Natural killer cell (primary cell): ENCODE data around the gene ABHD6. TPM values are rescaled to one million over a fixed set of nuclear protein-coding genes. Genes with fewer than 3 reads are reported as not detected.

Source experiments
- ATAC-seq, 3 donors: fragments of 150-1000 bp in 2 of 3; fragments of 200-7000 bp in 1 of 3; cut with Tn5 transposase; 1 replicate in 1 of 3; 2 replicates in 2 of 3; pipeline ENCODE4 v1.10.0; 2021; ENCODE audit warnings: mild to moderate bottlenecking in 2 of 3, moderate library complexity in 2 of 3
- DNase-seq, 2 donors: peaks; one replicate each; pipeline versions ENCODE4 v3.0.0 to v3.0.0-alpha.2; 2013 to 2021; ENCODE audit warnings: mixed read lengths in 1 of 2
- H3K27ac ChIP-seq: one replicate; pipeline ENCODE4 v1.5.1; 2013; ENCODE audit warnings: mild to moderate bottlenecking, low read length
- H3K27me3 ChIP-seq: one replicate; pipeline ENCODE4 v1.6.1; 2013; ENCODE audit warnings: low read length; ENCODE audit not compliant: control insufficient read depth, insufficient read depth
- H3K36me3 ChIP-seq: one replicate; pipeline ENCODE4 v1.6.1; 2013; ENCODE audit warnings: low read length; ENCODE audit not compliant: control insufficient read depth, insufficient read depth
- H3K4me1 ChIP-seq: one replicate; pipeline ENCODE4 v1.6.1; 2013; ENCODE audit warnings: low read length; ENCODE audit not compliant: control insufficient read depth, insufficient read depth
- H3K4me3 ChIP-seq: one replicate; pipeline ENCODE4 v1.5.1; 2013; ENCODE audit warnings: low read length
- H3K9me3 ChIP-seq: one replicate; pipeline ENCODE4 v1.6.1; 2013; ENCODE audit warnings: low read length; ENCODE audit not compliant: control insufficient read depth, insufficient read depth
- H3K27ac Mint-ChIP-seq, 2 donors: one replicate each; pipeline ENCODE4 v1.8.0; 2022; ENCODE audit warnings: mild to moderate bottlenecking in 2 of 2, mixed read lengths in 2 of 2, moderate library complexity in 1 of 2
- H3K27me3 Mint-ChIP-seq, 2 donors: one replicate each; pipeline ENCODE4 v1.8.0; 2022; ENCODE audit warnings: low read depth in 2 of 2, mixed read lengths in 2 of 2
- H3K36me3 Mint-ChIP-seq: one replicate; pipeline ENCODE4 v1.8.0; 2022; ENCODE audit warnings: mixed read lengths
- H3K4me1 Mint-ChIP-seq, 2 donors: one replicate each; pipeline ENCODE4 v1.8.0; 2022; ENCODE audit warnings: mixed read lengths in 2 of 2
- H3K4me3 Mint-ChIP-seq: one replicate; pipeline ENCODE4 v1.8.0; 2022; ENCODE audit warnings: mild to moderate bottlenecking, moderate library complexity, mixed read lengths
- H3K9me3 Mint-ChIP-seq, 2 donors: one replicate each; pipeline ENCODE4 v1.8.0; 2022; ENCODE audit warnings: mixed read lengths in 2 of 2
- WGBS: methylation state at CpG from one replicate; pipeline ENCODE4 v1.1.7; 2013; ENCODE audit warnings: missing lambda C conversion rate; ENCODE audit not compliant: insufficient coverage; 5-methylcytosine and 5-hydroxymethylcytosine counted together
- intact Hi-C: fragments of 100-400 bp; cut with micrococcal nuclease; formaldehyde crosslinking; loops from one replicate; pipeline ENCODE4 v1.14.2; 2022
- total RNA-seq, 4 donors: library from RNA; stranded (reverse); fragments of 120-200 nt in 1 of 4; gene quantifications; one replicate each; pipeline versions ENCODE4 v1.2.3 to v1.2.4, GENCODE V29; 2013 to 2022
- TF ChIP-seq, protein P1 (sequence below): fragments of 200-600 bp; IDR thresholded peaks from one replicate; pipeline ENCODE4 v1.8.0; 2022; ENCODE audit warnings: antibody characterized with exemption

Gene ABHD6
- total RNA-seq, 3 donors from 2014 or later (not counting 1 experiment from before 2014, with no cell fraction given): 5.0 to 10.6 (median 9.3) TPM

DNA sequence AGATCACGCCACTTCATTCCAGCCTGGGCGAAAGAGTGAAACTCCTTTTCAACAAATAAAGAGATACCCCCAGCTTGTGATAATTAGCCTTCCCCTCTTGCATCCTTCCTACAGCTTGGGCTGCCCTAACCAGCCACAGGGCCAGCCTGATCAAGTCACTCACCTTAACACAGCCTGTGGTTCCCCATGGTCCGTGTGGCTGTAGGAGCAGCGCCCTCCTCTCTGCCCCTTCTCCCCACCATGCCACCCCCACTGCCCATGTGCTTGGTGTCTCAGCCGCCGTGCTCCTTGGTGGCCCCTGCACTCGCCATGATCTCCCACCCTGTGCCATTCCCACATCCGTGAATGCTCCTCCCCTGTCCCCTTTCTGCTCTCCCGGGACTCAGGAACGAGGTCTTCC lies 55.3 kb downstream of the ABHD6 start:
- no peak overlapping the region for H3K27ac Mint-ChIP-seq
- peaks cover 2 to 5% of the 10 kb centered on the region in 2 donors for H3K9me3 Mint-ChIP-seq
- TF ChIP-seq, protein P1, sequence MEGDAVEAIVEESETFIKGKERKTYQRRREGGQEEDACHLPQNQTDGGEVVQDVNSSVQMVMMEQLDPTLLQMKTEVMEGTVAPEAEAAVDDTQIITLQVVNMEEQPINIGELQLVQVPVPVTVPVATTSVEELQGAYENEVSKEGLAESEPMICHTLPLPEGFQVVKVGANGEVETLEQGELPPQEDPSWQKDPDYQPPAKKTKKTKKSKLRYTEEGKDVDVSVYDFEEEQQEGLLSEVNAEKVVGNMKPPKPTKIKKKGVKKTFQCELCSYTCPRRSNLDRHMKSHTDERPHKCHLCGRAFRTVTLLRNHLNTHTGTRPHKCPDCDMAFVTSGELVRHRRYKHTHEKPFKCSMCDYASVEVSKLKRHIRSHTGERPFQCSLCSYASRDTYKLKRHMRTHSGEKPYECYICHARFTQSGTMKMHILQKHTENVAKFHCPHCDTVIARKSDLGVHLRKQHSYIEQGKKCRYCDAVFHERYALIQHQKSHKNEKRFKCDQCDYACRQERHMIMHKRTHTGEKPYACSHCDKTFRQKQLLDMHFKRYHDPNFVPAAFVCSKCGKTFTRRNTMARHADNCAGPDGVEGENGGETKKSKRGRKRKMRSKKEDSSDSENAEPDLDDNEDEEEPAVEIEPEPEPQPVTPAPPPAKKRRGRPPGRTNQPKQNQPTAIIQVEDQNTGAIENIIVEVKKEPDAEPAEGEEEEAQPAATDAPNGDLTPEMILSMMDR: no peak
- H3K27me3 Mint-ChIP-seq: no peaks in the 10 kb centered on the region
- no peak overlapping the region for H3K4me3 Mint-ChIP-seq
- Histone ChIP-seq H3K4me1 (no peaks in the 10 kb centered on the region), H3K27me3 (no peaks in the 10 kb centered on the region), H3K36me3 (no peaks in the 10 kb centered on the region), H3K4me3 (no peak overlapping the region), H3K9me3 (no peaks in the 10 kb centered on the region), H3K27ac (no peak overlapping the region)
- H3K36me3 Mint-ChIP-seq: no peaks in the 10 kb centered on the region
- no peaks in the 10 kb centered on the region for H3K4me1 Mint-ChIP-seq
- DNase-seq (no peak), ATAC-seq (no peak)
- intact Hi-C loops: no loop called here
- 95% methylated on average over 10 of the region's 10 CpGs for WGBS

DNA sequence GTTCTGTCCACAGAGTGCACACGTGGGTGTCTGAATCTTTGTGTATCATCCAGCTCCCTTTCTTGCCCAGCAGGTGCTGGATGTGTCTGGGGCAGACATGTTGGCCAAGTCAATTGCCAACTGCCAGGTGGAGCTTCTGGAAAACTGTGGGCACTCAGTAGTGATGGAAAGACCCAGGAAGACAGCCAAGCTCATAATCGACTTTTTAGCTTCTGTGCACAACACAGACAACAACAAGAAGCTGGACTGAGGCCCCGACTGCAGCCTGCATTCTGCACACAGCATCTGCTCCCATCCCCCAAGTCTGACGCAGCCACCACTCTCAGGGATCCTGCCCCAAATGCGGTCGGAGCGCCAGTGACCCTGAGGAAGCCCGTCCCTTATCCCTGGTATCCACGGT lies 55.9 kb downstream of the ABHD6 start:
- Histone ChIP-seq H3K27me3 (no peaks in the 10 kb centered on the region), H3K9me3 (no peaks in the 10 kb centered on the region), H3K4me3 (no peak overlapping the region), H3K4me1 (no peaks in the 10 kb centered on the region), H3K27ac (no peak overlapping the region), H3K36me3 (no peaks in the 10 kb centered on the region)
- WGBS: 89% methylated on average over 9 of the region's 9 CpGs
- ATAC-seq (no peak), DNase-seq (no peak)
- Mint-ChIP-seq H3K27me3 (peaks cover 0 to 3% of the 10 kb centered on the region in 2 donors), H3K9me3 (peaks cover 2 to 5% of the 10 kb centered on the region in 2 donors), H3K27ac (no peak overlapping the region), H3K4me1 (no peaks in the 10 kb centered on the region), H3K36me3 (no peaks in the 10 kb centered on the region), H3K4me3 (no peak overlapping the region)
- TF ChIP-seq, protein P1: no peak
- intact Hi-C loops: no loop called here

DNA sequence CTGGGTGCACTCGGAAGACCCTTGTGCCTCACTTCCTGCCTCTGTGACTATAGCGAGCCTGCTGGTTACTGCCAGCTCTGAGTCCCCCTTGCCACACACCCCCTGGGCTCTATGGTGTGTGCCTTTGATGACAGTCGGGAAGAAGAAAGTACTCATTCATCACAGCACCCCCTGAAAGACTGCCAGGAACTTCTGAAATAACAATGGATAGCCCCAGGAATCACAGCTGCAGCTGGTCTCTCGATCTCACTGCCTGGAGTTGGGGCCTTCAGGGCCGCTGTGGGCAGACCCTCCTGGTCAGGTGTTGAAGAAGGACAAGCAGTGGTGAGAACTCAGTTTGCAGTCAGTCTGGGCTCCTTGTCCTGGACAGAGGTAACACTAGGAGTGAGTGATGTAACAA lies 58.7 kb downstream of the ABHD6 start:
- Histone ChIP-seq H3K9me3 (peaks cover 3% of the 10 kb centered on the region), H3K4me1 (no peaks in the 10 kb centered on the region), H3K27ac (no peak overlapping the region), H3K36me3 (no peaks in the 10 kb centered on the region), H3K4me3 (no peak overlapping the region), H3K27me3 (no peaks in the 10 kb centered on the region)
- no peak overlapping the region for H3K4me3 Mint-ChIP-seq
- H3K4me1 Mint-ChIP-seq: no peaks in the 10 kb centered on the region
- intact Hi-C loops: no loop called here
- no peak for ATAC-seq
- H3K36me3 Mint-ChIP-seq: no peaks in the 10 kb centered on the region
- DNase-seq: no peak
- WGBS: 84% methylated on average over 5 of the region's 5 CpGs
- TF ChIP-seq, protein P1: no peak
- H3K27ac Mint-ChIP-seq: no peak overlapping the region
- peaks cover 2 to 6% of the 10 kb centered on the region in 2 donors for H3K9me3 Mint-ChIP-seq
- H3K27me3 Mint-ChIP-seq: peaks cover 3 to 12% of the 10 kb centered on the region in 2 donors

DNA sequence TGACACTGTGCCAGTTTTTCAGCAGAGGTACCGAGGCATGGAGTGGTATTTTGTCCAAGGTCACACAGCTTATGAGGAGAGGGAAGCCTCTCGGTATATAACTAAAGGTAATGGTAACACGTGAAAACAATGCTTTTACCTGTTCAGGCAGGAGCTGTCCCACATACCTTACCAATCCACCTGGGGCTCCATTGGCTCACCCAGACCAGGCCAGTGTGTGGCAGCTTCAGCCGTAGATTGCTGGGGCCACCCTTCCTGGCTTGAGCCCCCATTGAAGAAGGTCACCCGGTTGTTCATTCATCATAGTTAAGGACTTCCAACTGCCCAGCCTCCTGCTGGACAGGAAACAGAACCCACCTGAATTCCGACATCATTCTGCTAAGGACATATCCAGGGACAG lies 59.3 kb downstream of the ABHD6 start:
- Mint-ChIP-seq H3K4me3 (no peak overlapping the region), H3K9me3 (peaks cover 2 to 7% of the 10 kb centered on the region in 2 donors), H3K27me3 (peaks cover 9 to 14% of the 10 kb centered on the region in 2 donors), H3K4me1 (no peaks in the 10 kb centered on the region), H3K27ac (no peak overlapping the region), H3K36me3 (no peaks in the 10 kb centered on the region)
- 96% methylated on average over 6 of the region's 6 CpGs for WGBS
- Histone ChIP-seq H3K4me1 (no peaks in the 10 kb centered on the region), H3K36me3 (no peaks in the 10 kb centered on the region), H3K27ac (no peak overlapping the region), H3K27me3 (no peaks in the 10 kb centered on the region), H3K9me3 (peaks cover 9% of the 10 kb centered on the region), H3K4me3 (no peak overlapping the region)
- ATAC-seq: no peak
- TF ChIP-seq, protein P1: no peak
- intact Hi-C loops: no loop called here
- DNase-seq: no peak
